ENCODE results near the gene ASB6.
"Not testable (repeated sequence)": the region's sequence is repeated elsewhere in the genome, so short reads cannot be mapped to it uniquely, and the experiment has no call there.

The ASB6 gene

GRCh38 chr9:129640871-129641749 lies 841 bp downstream of the ASB6 start:
- no peak for DNase-seq

GRCh38 chr9:129640086-129640870 lies 1.7 kb downstream of the ASB6 start:
- DNase-seq: no peak

- no peak for DNase-seq
Measured at GRCh38 chr9:129639756-129640085, 2.2 kb downstream of the ASB6 start.

DNA sequence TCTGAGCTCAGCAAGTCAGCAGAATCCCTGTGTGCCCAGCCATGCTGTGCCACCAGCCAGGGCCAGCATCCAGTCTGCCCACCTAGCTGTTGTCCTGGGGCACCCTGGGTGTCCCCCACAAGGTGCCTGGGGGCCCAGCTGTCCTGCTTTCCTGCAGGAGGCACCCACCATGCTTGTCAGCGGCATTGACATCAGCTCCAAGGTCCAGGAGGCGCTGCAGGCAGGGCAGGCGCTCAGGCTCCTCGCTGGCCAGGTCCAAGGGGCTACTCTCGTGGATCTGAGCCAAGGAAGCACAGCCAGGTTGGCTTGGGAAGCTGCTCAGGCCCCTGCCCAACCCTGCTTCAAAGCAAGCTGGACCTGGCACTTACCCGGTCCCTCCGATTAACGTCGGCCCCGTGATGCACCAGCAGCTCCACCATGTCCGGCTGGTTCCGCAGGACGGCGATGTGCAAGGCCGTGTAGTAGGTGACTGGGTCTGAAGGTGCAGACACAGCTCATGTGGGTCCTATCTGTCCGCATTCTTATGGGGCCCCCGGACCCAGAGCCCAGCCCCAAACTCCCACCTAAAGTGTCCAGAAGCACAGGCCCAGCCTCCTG lies 2.8 kb downstream of the ASB6 start:
- DNase-seq: no peak

DNA sequence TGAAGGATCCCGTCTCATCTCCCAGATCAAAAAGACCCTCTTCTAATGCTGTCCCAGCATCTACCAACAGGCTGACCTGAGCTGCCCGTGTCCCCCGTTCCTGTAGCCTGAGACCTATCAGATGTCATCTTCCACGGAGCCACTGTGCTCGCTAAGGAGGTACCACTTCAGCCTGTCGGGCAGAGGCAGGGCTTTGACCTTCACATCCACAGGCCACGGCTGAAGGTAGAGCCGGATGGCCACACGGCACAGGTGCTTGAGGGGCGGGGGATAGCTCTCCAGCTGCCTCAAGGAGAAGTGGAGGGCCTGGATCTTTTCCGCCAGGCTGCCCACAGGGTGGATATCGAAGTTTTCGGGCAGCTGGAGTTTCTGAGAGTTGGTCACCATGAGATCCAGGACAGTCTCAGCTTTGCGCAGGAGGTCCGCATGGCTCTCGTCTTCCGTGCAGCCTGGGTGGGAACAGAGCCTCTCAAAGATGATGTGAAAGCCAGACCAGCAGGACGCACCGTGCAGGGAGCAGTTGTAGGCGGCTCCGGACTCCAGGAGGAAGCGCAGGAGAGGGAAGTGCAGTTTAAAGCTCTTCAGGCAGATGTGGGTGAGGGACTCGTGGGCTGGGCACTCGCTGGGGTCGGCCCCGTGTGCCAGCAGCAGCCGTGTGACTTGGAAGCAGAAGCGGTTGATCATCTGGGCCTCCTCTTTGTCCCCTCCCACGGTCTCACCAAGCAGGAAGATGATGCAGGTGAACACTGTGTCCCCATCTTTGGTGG lies 4.1 kb downstream of the ASB6 start:
- DNase-seq: no peak

DNA sequence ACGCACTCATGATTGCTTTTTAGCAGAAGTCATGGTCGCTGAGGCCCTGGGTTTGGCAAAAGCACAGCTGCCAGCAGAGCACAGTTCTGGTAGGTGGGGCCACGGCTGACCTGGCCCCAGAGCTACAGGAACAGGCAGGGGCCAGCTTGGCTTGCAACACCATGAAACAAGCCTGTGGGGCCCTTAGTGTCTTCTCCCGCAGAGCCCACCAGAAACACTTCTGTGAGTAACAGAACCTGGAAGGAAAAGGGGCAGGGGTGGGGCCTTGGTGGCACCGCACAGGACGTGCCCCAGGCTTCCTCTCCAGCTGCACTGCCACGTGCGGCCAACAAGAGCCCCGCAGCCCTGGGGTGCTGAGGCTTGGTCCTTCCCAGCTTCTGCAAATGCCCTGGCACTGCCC lies 4.8 kb downstream of the ASB6 start:
- no peak for DNase-seq

GRCh38 chr9:129636343-129636742 lies 5.6 kb downstream of the ASB6 start:
- not testable (repeated sequence) for DNase-seq

DNA sequence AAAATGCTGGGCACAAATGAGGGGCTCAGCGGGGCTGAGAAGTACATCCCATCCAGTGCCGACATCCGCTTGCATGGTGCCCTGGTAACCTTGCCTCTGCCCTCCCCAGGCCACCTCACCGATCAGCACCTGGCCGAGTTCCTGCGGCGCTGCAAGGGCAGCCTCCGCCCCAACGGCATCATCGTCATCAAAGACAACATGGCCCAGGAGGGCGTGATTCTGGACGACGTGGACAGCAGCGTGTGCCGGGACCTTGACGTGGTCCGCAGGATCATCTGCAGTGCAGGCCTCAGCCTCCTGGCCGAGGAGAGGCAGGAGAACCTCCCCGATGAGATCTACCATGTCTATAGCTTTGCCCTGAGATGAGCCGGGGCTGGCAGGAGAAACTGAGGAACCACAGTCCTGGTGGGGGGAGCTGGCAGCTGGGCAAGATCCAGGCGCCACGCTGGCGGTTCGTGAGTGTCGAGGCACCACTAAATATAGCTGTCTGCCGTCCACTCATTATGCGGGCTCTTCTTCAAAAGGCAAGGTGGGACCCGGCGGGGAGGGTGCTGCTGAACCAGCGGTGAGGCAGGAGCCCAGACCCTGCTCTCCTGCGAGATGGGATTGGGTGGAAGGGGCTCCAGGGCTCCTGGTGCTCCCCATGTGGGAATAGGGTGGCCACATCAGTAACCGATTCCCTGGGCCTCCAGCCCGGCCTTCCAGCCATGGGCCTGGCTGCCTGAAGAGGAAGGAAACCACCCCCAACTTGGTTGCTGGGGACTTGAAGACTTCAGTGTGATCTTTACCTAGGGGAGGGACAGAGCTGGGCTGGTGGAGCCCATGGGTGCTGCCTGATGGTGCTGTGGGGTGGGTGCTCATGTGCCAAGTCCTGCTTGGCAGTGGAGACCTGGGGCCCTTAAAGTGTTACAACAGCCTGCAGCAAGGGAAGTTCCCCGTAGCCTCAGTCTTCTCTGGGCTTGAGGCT lies 6.6 kb downstream of the ASB6 start:
- no peak for DNase-seq

DNA sequence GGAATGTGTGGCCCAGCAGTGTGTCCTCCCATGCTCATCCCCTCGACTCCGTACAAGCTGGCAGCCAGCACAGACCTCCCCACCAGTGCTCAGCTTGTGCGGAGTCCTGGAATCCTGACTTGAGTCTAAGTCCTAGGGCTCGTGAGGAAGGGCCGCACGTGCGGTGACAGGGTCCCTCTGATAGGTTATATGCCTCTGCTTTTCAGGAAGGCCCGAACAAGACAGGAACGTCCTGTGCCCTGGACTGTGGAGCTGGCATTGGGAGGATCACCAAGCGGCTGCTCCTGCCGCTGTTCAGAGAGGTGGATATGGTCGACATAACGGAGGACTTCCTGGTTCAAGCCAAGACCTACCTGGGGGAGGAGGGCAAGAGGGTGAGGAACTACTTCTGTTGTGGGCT lies 8.1 kb downstream of the ASB6 start:
- DNase-seq: no peak

DNA sequence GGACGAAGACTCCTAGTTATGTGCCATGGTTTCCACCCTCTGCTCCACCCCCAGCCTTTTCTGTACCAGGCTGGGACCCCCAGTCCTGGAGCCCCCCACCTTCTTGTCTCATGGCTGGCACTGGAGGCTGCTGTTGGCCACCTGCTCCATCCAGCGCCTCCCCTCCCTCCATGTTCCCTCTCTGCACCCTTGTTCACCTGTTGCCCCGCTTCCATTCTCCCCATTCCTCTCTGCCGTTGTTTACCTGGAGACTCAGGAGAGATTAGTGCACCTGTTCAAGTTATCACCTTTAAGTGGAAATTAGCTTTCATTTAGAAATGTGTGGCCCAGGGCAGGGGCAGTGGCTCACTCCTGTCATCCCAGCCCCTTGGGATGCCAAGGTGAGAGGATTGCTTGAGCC lies 8.7 kb downstream of the ASB6 start:
- no peak for DNase-seq

DNA sequence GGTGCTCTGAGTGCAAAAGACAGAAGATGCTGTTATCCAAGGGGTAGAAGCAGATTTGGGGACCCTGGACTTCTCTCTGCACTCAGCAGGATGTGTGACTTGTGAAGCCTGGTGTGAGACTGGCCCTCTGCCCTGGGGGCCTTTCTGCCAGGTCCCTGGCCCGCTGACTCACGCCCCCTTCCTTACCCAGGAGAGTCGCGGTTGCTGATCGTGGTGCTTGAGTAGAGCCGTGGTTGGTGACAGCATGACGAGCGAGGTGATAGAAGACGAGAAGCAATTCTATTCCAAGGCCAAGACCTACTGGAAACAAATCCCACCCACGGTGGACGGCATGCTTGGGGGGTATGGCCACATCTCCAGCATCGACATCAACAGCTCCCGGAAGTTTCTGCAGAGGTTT lies 9.5 kb downstream of the ASB6 start:
- DNase-seq: no peak

GRCh38 chr9:129631674-129632129 lies 10.2 kb downstream of the ASB6 start:
- DNase-seq: no peak

GRCh38 chr9:129630967-129631673 lies 10.8 kb downstream of the ASB6 start:
- no peak for DNase-seq

DNA sequence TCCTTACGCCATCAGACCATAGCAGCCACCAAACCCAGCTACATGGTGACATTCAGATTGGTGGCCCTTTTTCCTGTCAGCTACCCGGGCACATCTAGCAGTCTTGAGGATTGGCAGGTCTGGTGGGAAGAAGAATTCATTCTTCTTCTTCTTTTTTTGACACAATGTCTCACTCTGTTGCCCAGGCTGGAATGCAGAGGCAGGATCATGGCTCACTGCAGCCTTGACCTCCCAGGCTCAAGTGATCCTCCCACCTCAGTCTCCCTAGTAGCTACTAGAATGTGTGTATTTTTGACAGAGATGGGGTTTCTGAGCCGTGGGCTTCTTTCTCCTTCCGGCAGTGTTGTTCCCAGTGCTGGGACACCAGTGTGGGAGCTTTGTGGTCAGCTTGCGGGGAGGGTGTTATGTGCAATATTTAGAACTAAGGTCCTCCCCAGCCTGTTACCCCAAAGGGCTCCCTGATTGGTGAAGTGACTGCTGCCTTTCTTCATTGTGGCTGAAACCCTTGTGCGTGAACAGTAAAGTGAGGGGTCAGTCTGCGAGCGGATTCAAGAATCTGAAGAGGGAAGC lies 12.6 kb downstream of the ASB6 start:
- DNase-seq: no peak

GRCh38 chr9:129628709-129629108 lies 13.2 kb downstream of the ASB6 start:
- no peak for DNase-seq

GRCh38 chr9:129627556-129628440 lies 14.2 kb downstream of the ASB6 start:
- DNase-seq: no peak

- peak; percentile 57 for DNase-seq
Measured at GRCh38 chr9:129626625-129627284, 15.2 kb downstream of the ASB6 start.

DNA sequence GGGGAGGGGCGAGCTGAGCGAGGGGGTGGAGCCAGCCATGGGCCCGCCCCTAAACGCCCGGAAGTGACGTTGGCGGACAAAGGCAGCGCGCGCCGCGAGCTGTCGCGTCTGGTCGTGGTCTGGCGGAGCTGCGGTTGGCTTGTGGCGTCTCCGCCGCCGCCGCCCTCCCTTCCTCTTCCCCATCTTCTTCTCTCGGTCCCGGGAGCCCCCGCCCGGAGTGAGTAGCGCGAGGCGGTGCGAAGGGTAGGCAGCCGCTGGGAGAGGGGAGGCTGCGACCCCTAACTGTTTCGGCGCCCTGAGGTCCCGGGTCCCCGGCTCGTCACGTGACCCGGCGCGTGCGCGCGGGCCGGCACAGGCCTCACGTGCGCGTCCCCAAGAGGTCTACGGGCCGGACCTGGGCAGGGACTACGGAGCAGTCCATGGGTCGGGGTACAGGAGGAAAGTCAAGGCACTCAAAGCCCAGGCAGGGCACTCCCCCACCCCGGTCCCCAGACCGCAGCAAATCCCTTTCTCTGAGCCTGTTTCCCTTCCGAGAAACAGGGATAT lies 15.8 kb downstream of the ASB6 start, which contains the start of gene NTMT1:
TSS of gene NTMT1 (plus strand) at position 85 of the 546 bp plus-strand sequence. CDS start 6,541 bp downstream, outside the sequence.
- DNase-seq: peak; percentile 89

DNA sequence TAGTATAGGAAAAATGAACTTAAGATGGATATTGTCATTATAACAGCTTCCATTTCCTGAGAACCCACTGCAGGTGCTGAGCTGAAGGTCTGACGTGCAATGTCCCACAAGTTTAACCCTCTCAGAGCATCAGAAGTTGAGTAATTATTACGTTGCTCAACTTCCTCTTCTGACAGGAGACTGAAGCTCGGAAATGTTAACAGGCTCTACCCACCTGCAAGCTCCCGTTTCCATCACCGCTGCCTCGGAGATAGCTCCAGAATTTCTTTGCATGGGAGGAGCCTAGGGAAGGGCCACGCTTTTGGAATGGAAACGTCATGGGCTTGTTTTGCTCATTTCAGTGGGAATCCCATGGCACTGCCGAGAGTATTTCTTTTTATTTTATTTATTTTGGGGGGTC lies 17.0 kb downstream of the ASB6 start:
- peak; percentile 72 for DNase-seq

All from OCI-M1 (cell line).